Ovary (tissue), 9 donors: ENCODE measurements around the gene ATG2B. TPM values are rescaled to one million over a fixed set of nuclear protein-coding genes. Genes with fewer than 3 reads are reported as not detected.

Source experiments
- DNase-seq, 5 donors: peaks; one replicate each; pipeline ENCODE4 v3.0.0-alpha.2; 2019 to 2020
- H3K27ac ChIP-seq, 2 donors: fragments of 200-600 bp; one replicate each; pipeline versions ENCODE4 v1.5.1 to v1.8.0; 2019 to 2022
- H3K27me3 ChIP-seq: fragments of 200-600 bp; one replicate; pipeline ENCODE4 v1.8.0; 2022
- H3K36me3 ChIP-seq: fragments of 200-600 bp; sonication (generic); one replicate; pipeline ENCODE4 v1.5.1; 2019
- H3K4me1 ChIP-seq: one replicate; pipeline ENCODE4 v1.8.1; 2013; ENCODE audit warnings: mild to moderate bottlenecking, moderate library complexity; ENCODE audit not compliant: insufficient read depth
- H3K4me3 ChIP-seq: fragments of 200-600 bp; sonication (generic); one replicate; pipeline ENCODE4 v1.5.1; 2017
- H3K9me3 ChIP-seq, 2 donors: fragments of 200-600 bp in 1 of 2; sonication (generic) in 1 of 2; one replicate each; pipeline versions ENCODE4 v1.5.1 to v1.8.1; 2013 to 2019; ENCODE audit warnings: mild to moderate bottlenecking in 1 of 2, moderate library complexity in 1 of 2
- CTCF ChIP-seq, 3 donors: fragments of 450-650 bp in 2 of 3; fragments of 200-600 bp in 1 of 3; IDR thresholded peaks; one replicate each; pipeline versions ENCODE4 v1.5.1 to v1.8.0; 2016 to 2022; ENCODE audit warnings: antibody characterized with exemption in 3 of 3, mild to moderate bottlenecking in 1 of 3
- EP300 ChIP-seq: sonication (generic); formaldehyde crosslinking; IDR thresholded peaks from one replicate; pipeline ENCODE4 v1.6.1; 2017; ENCODE audit warnings: antibody characterized with exemption
- POLR2A ChIP-seq: fragments of 450-650 bp; IDR thresholded peaks from one replicate; pipeline ENCODE4 v1.6.1; 2017; ENCODE audit warnings: antibody characterized with exemption, mild to moderate bottlenecking, moderate library complexity
- WGBS, 3 donors: extraction: QIAGEN DNeasy Blood & Tissue Kit in 1 of 3; methylation state at CpG; one replicate each; pipeline versions ENCODE4 v1.1.5 to v1.1.7; 2013 to 2017; 5-methylcytosine and 5-hydroxymethylcytosine counted together
- intact Hi-C, 4 donors: fragments of 100-400 bp; cut with DNase I; formaldehyde crosslinking; loops; one replicate each; pipeline versions ENCODE4 v1.11.0 to v1.15.1; 2022 to 2023
- polyA plus RNA-seq, 2 donors: library from polyadenylated mRNA; stranded (reverse); fragments of 200-250 nt in 1 of 2; fragments of 350-450 nt in 1 of 2; fragmentation: Illumina TruSeq in 1 of 2; extraction: RNeasy Lipid Tissue Mini Kit (QIAGEN cat#74804) in 1 of 2; gene quantifications; one replicate each; pipeline ENCODE4 v1.2.3, GENCODE V29; 2013 to 2014
- total RNA-seq, 7 donors: library from RNA; depleted of rRNA in 2 of 7; stranded (reverse); fragments of >200 nt in 2 of 7; fragmentation: NEBNext Ultra II Directional in 3 of 7; extraction: Animal tissue kit (Norgen Biotek cat#: 25700) in 3 of 7; gene quantifications; one replicate each; pipeline versions ENCODE4 v1.1.0 to v1.2.4, GENCODE V29; 2016 to 2023
- donor health status: DM: no; HTN: no; CAD: no; lungs with moderate emphysema.
- donor health status: DM: no; HTN: no; CAD: no.
- donor health status: Bipolar disorder and iron deficiency.
- donor health status: DM: yes; HTN: yes; CAD: no.
- donor health status: DM: no; HTN: no; CAD: no.
- donor health status: DM: yes; HTN: yes; CAD: no.

Gene ATG2B
- total and polyA plus RNA-seq, 9 donors: 5.3 to 33.1 (median 22.6) TPM

- Histone ChIP-seq H3K4me1 (no peaks in the 10 kb centered on the region), H3K4me3 (no peak within 1 kb of the TSS), H3K27me3 (no peaks in the 10 kb centered on the region), H3K36me3 (no peaks in the 10 kb centered on the region), H3K9me3 (no peaks in the 10 kb centered on the region), H3K27ac (no peak within 1 kb of the TSS)
- intact Hi-C loops: no loop called here
- 46 to 57% (median 52%) methylated on average over 12 of the region's 12 CpGs for WGBS, 3 donors
- no peak for DNase-seq
- no peak for TF ChIP-seq POLR2A
- TF ChIP-seq EP300: no peak
- no peak for TF ChIP-seq CTCF (IDR thresholded peaks at IDR 0.05)
Measured at GRCh38 chr14:96255501-96256366, 107.4 kb downstream of the ATG2B start, which contains the start of gene BDKRB1. TSS of gene BDKRB1 (plus strand) at chr14:96256210. CDS start at chr14:96263683, 7,473 bp downstream.

- 76 to 80% (median 80%) methylated on average over 11 of the region's 11 CpGs for WGBS, 3 donors
- DNase-seq: no peak
- Histone ChIP-seq H3K27ac (no peak overlapping the region), H3K9me3 (no peaks in the 10 kb centered on the region), H3K4me3 (no peak overlapping the region), H3K4me1 (no peaks in the 10 kb centered on the region), H3K27me3 (no peaks in the 10 kb centered on the region), H3K36me3 (no peaks in the 10 kb centered on the region)
- TF ChIP-seq CTCF (IDR thresholded peaks at IDR 0.05) (no peak), POLR2A (no peak)
- intact Hi-C loops: no loop called here
Measured at GRCh38 chr14:96254687-96255086, 108.5 kb downstream of the ATG2B start.

GRCh38 chr14:96252999-96253539 is 110.1 kb downstream of the ATG2B start:
- TF ChIP-seq POLR2A (no peak), EP300 (no peak), CTCF (IDR thresholded peaks at IDR 0.05) (no peak)
- Histone ChIP-seq H3K4me1 (no peaks in the 10 kb centered on the region), H3K4me3 (no peak overlapping the region), H3K27ac (no peak overlapping the region), H3K36me3 (no peaks in the 10 kb centered on the region), H3K9me3 (no peaks in the 10 kb centered on the region), H3K27me3 (no peaks in the 10 kb centered on the region)
- DNase-seq: no peak
- intact Hi-C loops: no loop called here
- 44 to 45% (median 44%) methylated on average over 9 of the region's 9 CpGs for WGBS, 3 donors

GRCh38 chr14:96252323-96252998 is 110.7 kb downstream of the ATG2B start:
- no peaks in the 10 kb centered on the region for H3K27me3 ChIP-seq
- no peak overlapping the region for H3K4me3 ChIP-seq
- no peaks in the 10 kb centered on the region for H3K36me3 ChIP-seq
- no peaks in the 10 kb centered on the region for H3K9me3 ChIP-seq
- no peak overlapping the region for H3K27ac ChIP-seq
- intact Hi-C loops: no loop called here
- no peak for TF ChIP-seq CTCF (IDR thresholded peaks at IDR 0.05)
- TF ChIP-seq POLR2A: no peak
- TF ChIP-seq EP300: no peak
- H3K4me1 ChIP-seq: no peaks in the 10 kb centered on the region
- no peak for DNase-seq
- 79 to 85% (median 84%) methylated on average over 19 of the region's 19 CpGs for WGBS, 3 donors
